ENCODE results near the gene TTC28.
"Not testable (repeated sequence)": the region's sequence is repeated elsewhere in the genome, so short reads cannot be mapped to it uniquely, and the experiment has no call there.

The TTC28 gene

GRCh38 chr22:28669387-28669786 lies 10.3 kb downstream of the TTC28 start:
- DNase-seq (ENCODE audit: low read depth) = no peak
- TF ChIP-seq CTCF (IDR thresholded peaks at IDR 0.05; ENCODE audit: insufficient read depth, low read depth, low read length, missing control alignments) = no peak

GRCh38 chr22:28663569-28663942 lies 16.1 kb downstream of the TTC28 start:
- H3K4me3 ChIP-seq (ENCODE audit: low read length); DNase-seq (ENCODE audit: low read depth): not testable (repeated sequence)

More at GRCh38 chr22:28669387-28669786, 10.3 kb downstream of the TTC28 start:
- no peak overlapping the region for H3K4me3 ChIP-seq (ENCODE audit: low read length)

- TF ChIP-seq CTCF (IDR thresholded peaks at IDR 0.05; ENCODE audit: insufficient read depth, low read depth, low read length, missing control alignments) = no peak
- H3K4me3 ChIP-seq (ENCODE audit: low read length) = no peak overlapping the region
- DNase-seq (ENCODE audit: low read depth) = no peak
Observed at GRCh38 chr22:28658448-28658847, 21.2 kb downstream of the TTC28 start.

- H3K4me3 ChIP-seq (ENCODE audit: low read length) = no peak overlapping the region
- no peak for DNase-seq (ENCODE audit: low read depth)
- TF ChIP-seq CTCF (IDR thresholded peaks at IDR 0.05; ENCODE audit: insufficient read depth, low read depth, low read length, missing control alignments) = no peak
Observed at GRCh38 chr22:28656181-28656580, 23.5 kb downstream of the TTC28 start.

GRCh38 chr22:28650463-28650862 lies 29.2 kb downstream of the TTC28 start:
- no peak for DNase-seq (ENCODE audit: low read depth)
- H3K4me3 ChIP-seq (ENCODE audit: low read length) = no peak overlapping the region
- TF ChIP-seq CTCF (IDR thresholded peaks at IDR 0.05; ENCODE audit: insufficient read depth, low read depth, low read length, missing control alignments) = no peak

- no peak for TF ChIP-seq CTCF (IDR thresholded peaks at IDR 0.05; ENCODE audit: insufficient read depth, low read depth, low read length, missing control alignments)
- DNase-seq (ENCODE audit: low read depth) = no peak
- H3K4me3 ChIP-seq (ENCODE audit: low read length) = no peak overlapping the region
Observed at GRCh38 chr22:28648792-28649191, 30.8 kb downstream of the TTC28 start.

GRCh38 chr22:28647216-28647615 lies 32.4 kb downstream of the TTC28 start:
- no peak for DNase-seq (ENCODE audit: low read depth)
- H3K4me3 ChIP-seq (ENCODE audit: low read length) = no peak overlapping the region
- TF ChIP-seq CTCF (IDR thresholded peaks at IDR 0.05; ENCODE audit: insufficient read depth, low read depth, low read length, missing control alignments) = no peak

- no peak for DNase-seq (ENCODE audit: low read depth)
- no peak overlapping the region for H3K4me3 ChIP-seq (ENCODE audit: low read length)
- no peak for TF ChIP-seq CTCF (IDR thresholded peaks at IDR 0.05; ENCODE audit: insufficient read depth, low read depth, low read length, missing control alignments)
Observed at GRCh38 chr22:28639321-28639720, 40.3 kb downstream of the TTC28 start.
